H9 (cell line): Measurements from ENCODE around the gene ZBTB16. TPM values are rescaled to one million over a fixed set of nuclear protein-coding genes. Genes with fewer than 3 reads are reported as not detected.

Experiments used
- DNase-seq: peaks from one replicate; pipeline ENCODE4 v3.0.0-alpha.2; 2017
- H2AFZ ChIP-seq: one replicate; pipeline ENCODE4 v1.6.1; 2013; ENCODE audit warnings: mild to moderate bottlenecking, low read length, control low read depth, moderate library complexity
- H2AK5ac ChIP-seq: 2 replicates; pipeline ENCODE4 v1.6.1; 2013; ENCODE audit warnings: low read length, control low read depth, mixed read lengths; ENCODE audit not compliant: insufficient read length
- H2BK120ac ChIP-seq: one replicate; pipeline ENCODE4 v1.6.1; 2013; ENCODE audit warnings: low read depth, mild to moderate bottlenecking, low read length, control low read depth, inconsistent platforms; ENCODE audit not compliant: poor library complexity, severe bottlenecking
- H2BK12ac ChIP-seq: 2 replicates; pipeline ENCODE4 v1.6.1; 2013; ENCODE audit warnings: low read length, control low read depth, mixed read lengths, low read depth; ENCODE audit not compliant: insufficient read length
- H2BK15ac ChIP-seq: 2 replicates; pipeline ENCODE4 v1.6.1; 2013; ENCODE audit warnings: low read depth, low read length, control low read depth
- H2BK20ac ChIP-seq: one replicate; pipeline ENCODE4 v1.6.1; 2013; ENCODE audit warnings: low read depth, mild to moderate bottlenecking, low read length, control low read depth, inconsistent platforms; ENCODE audit not compliant: poor library complexity, severe bottlenecking
- H2BK5ac ChIP-seq: 2 replicates; pipeline ENCODE4 v1.6.1; 2013; ENCODE audit warnings: low read length, control low read depth, mixed read lengths; ENCODE audit not compliant: insufficient read length
- H3K14ac ChIP-seq: 2 replicates; pipeline ENCODE4 v1.6.1; 2013; ENCODE audit warnings: low read length, control low read depth; ENCODE audit not compliant: insufficient read depth
- H3K18ac ChIP-seq: 2 replicates; pipeline ENCODE4 v1.6.1; 2013; ENCODE audit warnings: low read depth, mild to moderate bottlenecking, mixed read lengths, low read length, control low read depth; ENCODE audit not compliant: insufficient read length
- H3K23ac ChIP-seq: 2 replicates; pipeline ENCODE4 v1.6.1; 2013; ENCODE audit warnings: low read length, control low read depth, mixed read lengths, low read depth; ENCODE audit not compliant: insufficient read length
- H3K23me2 ChIP-seq: 2 replicates; pipeline ENCODE4 v1.6.1; 2013; ENCODE audit warnings: low read depth, mild to moderate bottlenecking, mixed read lengths, low read length, control low read depth; ENCODE audit not compliant: insufficient read length, poor library complexity, severe bottlenecking
- H3K27ac ChIP-seq: 2 replicates; pipeline ENCODE4 v1.5.1; 2013; ENCODE audit warnings: low read length, control low read depth, mixed read lengths, low read depth; ENCODE audit not compliant: insufficient read length
- H3K27me3 ChIP-seq: 2 replicates; pipeline ENCODE4 v1.6.1; 2013; ENCODE audit warnings: low read length, control low read depth, inconsistent platforms; ENCODE audit not compliant: insufficient read depth
- H3K4ac ChIP-seq: 2 replicates; pipeline ENCODE4 v1.6.1; 2013; ENCODE audit warnings: low read depth, mild to moderate bottlenecking, control low read depth, inconsistent platforms, low read length, moderate library complexity
- H3K4me1 ChIP-seq: 2 replicates; pipeline ENCODE4 v1.6.1; 2013; ENCODE audit warnings: low read length, control low read depth, inconsistent platforms; ENCODE audit not compliant: insufficient read depth
- H3K4me2 ChIP-seq: 2 replicates; pipeline ENCODE4 v1.6.1; 2013; ENCODE audit warnings: low read length, control low read depth, mixed read lengths; ENCODE audit not compliant: insufficient read length, insufficient read depth
- H3K56ac ChIP-seq: 2 replicates; pipeline ENCODE4 v1.6.1; 2013; ENCODE audit warnings: low read depth, mild to moderate bottlenecking, mixed read lengths, low read length, control low read depth; ENCODE audit not compliant: insufficient read length
- H3K79me1 ChIP-seq: 2 replicates; pipeline ENCODE4 v1.6.1; 2013; ENCODE audit warnings: low read depth, mild to moderate bottlenecking, moderate library complexity, low read length, control low read depth, inconsistent platforms; ENCODE audit not compliant: insufficient read depth, poor library complexity, severe bottlenecking
- H3K79me2 ChIP-seq: 2 replicates; pipeline ENCODE4 v1.6.1; 2013; ENCODE audit warnings: low read length, control low read depth, inconsistent platforms; ENCODE audit not compliant: insufficient read depth
- H3K9ac ChIP-seq: 2 replicates; pipeline ENCODE4 v1.6.1; 2013; ENCODE audit warnings: low read length, control low read depth, mixed read lengths; ENCODE audit not compliant: insufficient read length; ENCODE audit errors: extremely low read depth
- H3K9me3 ChIP-seq: one replicate; pipeline ENCODE4 v1.6.1; 2013; ENCODE audit warnings: low read depth, low read length, inconsistent platforms; ENCODE audit not compliant: control insufficient read depth
- H3T11ph ChIP-seq: one replicate; pipeline ENCODE4 v1.6.1; 2013; ENCODE audit warnings: mild to moderate bottlenecking, low read length, control low read depth, inconsistent platforms
- H4K20me1 ChIP-seq: one replicate; pipeline ENCODE4 v1.6.1; 2013; ENCODE audit not compliant: control insufficient read depth, insufficient read length, insufficient read depth
- H4K5ac ChIP-seq: 2 replicates; pipeline ENCODE4 v1.6.1; 2013; ENCODE audit warnings: low read depth, mild to moderate bottlenecking, mixed read lengths, low read length, control low read depth; ENCODE audit not compliant: insufficient read length
- H4K8ac ChIP-seq: replicated peaks from 2 replicates; pipeline ENCODE4 v1.6.1; 2013; ENCODE audit warnings: low read length, control low read depth, mixed read lengths, low read depth; ENCODE audit not compliant: insufficient read length
- H4K91ac ChIP-seq: 2 replicates; pipeline ENCODE4 v1.6.1; 2013; ENCODE audit warnings: low read depth, mild to moderate bottlenecking, moderate library complexity, mixed read lengths, low read length, control low read depth; ENCODE audit not compliant: insufficient read length
- H3K27ac Mint-ChIP-seq, 3 experiments: 2 replicates in 2 of 3; 3 replicates in 1 of 3; pipeline ENCODE4 v1.8.0; 2020 to 2021; ENCODE audit warnings: mixed read lengths in 3 of 3, mild to moderate bottlenecking in 1 of 3, moderate library complexity in 1 of 3
- H3K27me3 Mint-ChIP-seq: 2 replicates; pipeline ENCODE4 v1.8.0; 2021; ENCODE audit warnings: low read depth, mild to moderate bottlenecking, moderate library complexity, mixed read lengths
- H3K36me3 Mint-ChIP-seq, 3 experiments: 2 replicates in 2 of 3; 3 replicates in 1 of 3; pipeline ENCODE4 v1.8.0; 2020 to 2021; ENCODE audit warnings: low read depth in 3 of 3, mixed read lengths in 3 of 3; ENCODE audit not compliant: insufficient read depth in 1 of 3
- H3K4me1 Mint-ChIP-seq, 2 experiments: 2 replicates each; pipeline ENCODE4 v1.8.0; 2020; ENCODE audit warnings: mixed read lengths in 2 of 2
- H3K4me3 Mint-ChIP-seq, 2 experiments: 2 replicates in 1 of 2; 3 replicates in 1 of 2; pipeline ENCODE4 v1.8.0; 2020 to 2021; ENCODE audit warnings: mild to moderate bottlenecking in 2 of 2, mixed read lengths in 2 of 2, moderate library complexity in 1 of 2
- H3K9me3 Mint-ChIP-seq, 2 experiments: 2 replicates in 1 of 2; 3 replicates in 1 of 2; pipeline ENCODE4 v1.8.0; 2020; ENCODE audit warnings: mild to moderate bottlenecking in 2 of 2, mixed read lengths in 2 of 2, moderate library complexity in 1 of 2
- WGBS: extraction: QIAGEN DNeasy Blood & Tissue Kit; methylation state at CpG from one replicate; pipeline ENCODE4 v1.1.7; 2013; ENCODE audit warnings: missing lambda C conversion rate, low lambda C conversion rate, mixed read lengths; ENCODE audit not compliant: insufficient read length; ENCODE audit errors: extremely low coverage; 5-methylcytosine and 5-hydroxymethylcytosine counted together
- total RNA-seq: library from RNA; stranded (reverse); gene quantifications from 2 replicates; pipeline ENCODE4 v1.2.1, GENCODE V29; 2021
- TF ChIP-seq, protein P1 (sequence below): fragments of 200-600 bp; sonication (generic); conservative IDR thresholded peaks from 3 replicates; pipeline ENCODE4 v1.8.0; 2021; ENCODE audit warnings: antibody characterized with exemption, mild to moderate bottlenecking

ZBTB16 gene
- total RNA-seq, 1 experiment from 2014 or later: not detected

DNA sequence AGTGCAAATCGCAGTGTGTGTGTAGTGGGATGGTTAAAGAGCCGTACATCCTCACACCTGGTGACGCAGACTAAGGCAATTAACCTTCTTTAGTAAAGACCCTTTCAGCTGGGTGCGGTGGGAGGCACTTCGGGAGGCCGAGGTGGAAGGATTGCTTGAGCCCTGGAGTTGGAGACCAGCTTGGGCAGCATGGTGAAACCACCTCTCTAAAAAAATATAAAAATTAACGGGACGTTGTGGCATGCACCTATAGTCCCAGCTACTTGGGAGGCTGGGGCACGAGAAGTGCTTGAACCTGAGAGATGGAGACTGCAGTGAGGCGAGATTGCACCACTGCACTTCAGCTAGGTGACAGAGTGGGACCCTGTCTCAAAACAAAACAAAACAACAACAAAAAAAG is 31.5 kb downstream of the ZBTB16 start:
- Histone ChIP-seq H4K91ac (no peak overlapping the region), H2AK5ac (no peak overlapping the region), H2AFZ (no peak overlapping the region), H3K4ac (no peak overlapping the region), H3K23me2 (no peaks in the 10 kb centered on the region), H2BK12ac (no peak overlapping the region), H3K9ac (no peak overlapping the region), H3K79me2 (no peaks in the 10 kb centered on the region), H3K27ac (no peak overlapping the region), H3K4me2 (no peak overlapping the region), H3K27me3 (no peaks in the 10 kb centered on the region), H3K14ac (no peak overlapping the region), H2BK15ac (no peak overlapping the region), H4K20me1 (no peaks in the 10 kb centered on the region), H3K18ac (no peak overlapping the region), H3K56ac (no peak overlapping the region), H3T11ph (no peak overlapping the region), H4K5ac (no peak overlapping the region), H3K79me1 (no peaks in the 10 kb centered on the region), H4K8ac (no peak overlapping the region), H2BK5ac (no peak overlapping the region), H2BK120ac (no peak overlapping the region), H3K9me3 (no peaks in the 10 kb centered on the region), H3K23ac (no peak overlapping the region), H3K4me1 (no peaks in the 10 kb centered on the region; the same call in 1 of the 2 replicates), H2BK20ac (no peak overlapping the region)
- no peak overlapping the region for H3K27ac Mint-ChIP-seq
- peaks cover 26% of the 10 kb centered on the region for H3K27me3 Mint-ChIP-seq
- DNase-seq: no peak
- no peaks in the 10 kb centered on the region for H3K36me3 Mint-ChIP-seq
- H3K9me3 Mint-ChIP-seq: no peaks in the 10 kb centered on the region; a peak in 1 of 5 replicates
- peaks cover 13 to 20% of the 10 kb centered on the region in 2 experiments for H3K4me1 Mint-ChIP-seq
- no peak overlapping the region for H3K4me3 Mint-ChIP-seq
- TF ChIP-seq, protein P1, sequence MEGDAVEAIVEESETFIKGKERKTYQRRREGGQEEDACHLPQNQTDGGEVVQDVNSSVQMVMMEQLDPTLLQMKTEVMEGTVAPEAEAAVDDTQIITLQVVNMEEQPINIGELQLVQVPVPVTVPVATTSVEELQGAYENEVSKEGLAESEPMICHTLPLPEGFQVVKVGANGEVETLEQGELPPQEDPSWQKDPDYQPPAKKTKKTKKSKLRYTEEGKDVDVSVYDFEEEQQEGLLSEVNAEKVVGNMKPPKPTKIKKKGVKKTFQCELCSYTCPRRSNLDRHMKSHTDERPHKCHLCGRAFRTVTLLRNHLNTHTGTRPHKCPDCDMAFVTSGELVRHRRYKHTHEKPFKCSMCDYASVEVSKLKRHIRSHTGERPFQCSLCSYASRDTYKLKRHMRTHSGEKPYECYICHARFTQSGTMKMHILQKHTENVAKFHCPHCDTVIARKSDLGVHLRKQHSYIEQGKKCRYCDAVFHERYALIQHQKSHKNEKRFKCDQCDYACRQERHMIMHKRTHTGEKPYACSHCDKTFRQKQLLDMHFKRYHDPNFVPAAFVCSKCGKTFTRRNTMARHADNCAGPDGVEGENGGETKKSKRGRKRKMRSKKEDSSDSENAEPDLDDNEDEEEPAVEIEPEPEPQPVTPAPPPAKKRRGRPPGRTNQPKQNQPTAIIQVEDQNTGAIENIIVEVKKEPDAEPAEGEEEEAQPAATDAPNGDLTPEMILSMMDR: no peak
- no CpG with 5 or more reads among the region's 10 CpGs for WGBS
